GM21737 (cell line): Measurements from ENCODE around the gene ASIC1.
"Not testable (repeated sequence)": the region's sequence is repeated elsewhere in the genome, so short reads cannot be mapped to it uniquely, and the experiment has no call there.

ENCODE experiments used
- ATAC-seq: cut with Tn5 transposase; IDR thresholded peaks from one replicate; pipeline ENCODE4 v1.9.1; 2021; ENCODE audit warnings: mild to moderate bottlenecking, moderate library complexity; ENCODE audit not compliant: unreplicated experiment

ASIC1 gene

GRCh38 chr12:50084409-50084774 lies 27.0 kb downstream of the ASIC1 start:
- not testable (repeated sequence) for ATAC-seq

GRCh38 chr12:50084775-50085614 lies 27.6 kb downstream of the ASIC1 start, which contains the start of gene SMARCD1:
TSS of gene SMARCD1 (plus strand) at chr12:50085342. CDS start at chr12:50085370, 28 bp downstream.
- ATAC-seq: peak; percentile 87

- ATAC-seq: no peak
Observed at GRCh38 chr12:50085615-50086072, 28.2 kb downstream of the ASIC1 start.

- no peak for ATAC-seq
Observed at GRCh38 chr12:50086148-50086547, 28.8 kb downstream of the ASIC1 start.

GRCh38 chr12:50087151-50087550 lies 29.8 kb downstream of the ASIC1 start:
- no peak for ATAC-seq

GRCh38 chr12:50087995-50088394 lies 30.6 kb downstream of the ASIC1 start:
- ATAC-seq: no peak

GRCh38 chr12:50088577-50089335 lies 31.4 kb downstream of the ASIC1 start:
- ATAC-seq: no peak

- ATAC-seq: no peak
Observed at GRCh38 chr12:50089730-50090129, 32.3 kb downstream of the ASIC1 start.

GRCh38 chr12:50090391-50090790 lies 33.0 kb downstream of the ASIC1 start:
- ATAC-seq: no peak

- ATAC-seq: no peak
Observed at GRCh38 chr12:50097952-50098351, 40.6 kb downstream of the ASIC1 start.

GRCh38 chr12:50099302-50100008 lies 42.1 kb downstream of the ASIC1 start:
- no peak for ATAC-seq

GRCh38 chr12:50100561-50100960 lies 43.2 kb downstream of the ASIC1 start:
- ATAC-seq: no peak

GRCh38 chr12:50101663-50102062 lies 44.3 kb downstream of the ASIC1 start:
- no peak for ATAC-seq

GRCh38 chr12:50102131-50102531 lies 44.7 kb downstream of the ASIC1 start:
- no peak for ATAC-seq

GRCh38 chr12:50102646-50103309 lies 45.4 kb downstream of the ASIC1 start:
- no peak for ATAC-seq

GRCh38 chr12:50103351-50103750 lies 46.0 kb downstream of the ASIC1 start:
- no peak for ATAC-seq

- ATAC-seq: no peak
Observed at GRCh38 chr12:50103767-50104321, 46.4 kb downstream of the ASIC1 start, which contains the start of gene GPD1. TSS of gene GPD1 (plus strand) at chr12:50104008. CDS start at chr12:50104051, 43 bp downstream.

- ATAC-seq: no peak
Observed at GRCh38 chr12:50104417-50105366, 47.3 kb downstream of the ASIC1 start.

- ATAC-seq: no peak
Observed at GRCh38 chr12:50105913-50106450, 48.6 kb downstream of the ASIC1 start.
